ENCODE measurements around the gene FAM193B. TPM values are rescaled to one million over a fixed set of nuclear protein-coding genes. Genes with fewer than 3 reads are reported as not detected.

FAM193B gene
- total and polyA plus RNA-seq, 2 of the 13 experiments (the other 11 are each of a cell fraction or from before 2014, with no cell fraction given) = 21.2 to 40.9 TPM

- TF ChIP-seq, protein P1, sequence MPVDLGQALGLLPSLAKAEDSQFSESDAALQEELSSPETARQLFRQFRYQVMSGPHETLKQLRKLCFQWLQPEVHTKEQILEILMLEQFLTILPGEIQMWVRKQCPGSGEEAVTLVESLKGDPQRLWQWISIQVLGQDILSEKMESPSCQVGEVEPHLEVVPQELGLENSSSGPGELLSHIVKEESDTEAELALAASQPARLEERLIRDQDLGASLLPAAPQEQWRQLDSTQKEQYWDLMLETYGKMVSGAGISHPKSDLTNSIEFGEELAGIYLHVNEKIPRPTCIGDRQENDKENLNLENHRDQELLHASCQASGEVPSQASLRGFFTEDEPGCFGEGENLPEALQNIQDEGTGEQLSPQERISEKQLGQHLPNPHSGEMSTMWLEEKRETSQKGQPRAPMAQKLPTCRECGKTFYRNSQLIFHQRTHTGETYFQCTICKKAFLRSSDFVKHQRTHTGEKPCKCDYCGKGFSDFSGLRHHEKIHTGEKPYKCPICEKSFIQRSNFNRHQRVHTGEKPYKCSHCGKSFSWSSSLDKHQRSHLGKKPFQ (CRISPR knock-in tag; IDR thresholded peaks at IDR 0.05; ENCODE audit: insufficient replicate concordance) = no peak
- TF ChIP-seq ZMYM4 (CRISPR knock-in tag; IDR thresholded peaks at IDR 0.05) (0 out of 2 replicates have a peak, but pooled peaks have one; percentile 16), NCOR1 (IDR thresholded peaks at IDR 0.05; ENCODE audit: borderline replicate concordance, low read length) (no peak), ZNF24 (IDR thresholded peaks at IDR 0.05) (no peak), CCAR2 (optimal IDR thresholded peaks at IDR 0.05; ENCODE audit: low read depth, low read length) (no peak), GLI4 (CRISPR knock-in tag; IDR thresholded peaks at IDR 0.05; ENCODE audit: borderline replicate concordance) (no peak), HNRNPK (IDR thresholded peaks at IDR 0.05; ENCODE audit: low read depth, low read length, poor library complexity, severe bottlenecking) (no peak), KMT2B (CRISPR knock-in tag; IDR thresholded peaks at IDR 0.05) (peak; percentile 60; the same call in 1 of the 2 replicates), ZNF777 (CRISPR knock-in tag; IDR thresholded peaks at IDR 0.05) (peak; percentile 62), MIER3 (CRISPR knock-in tag; IDR thresholded peaks at IDR 0.05; ENCODE audit: borderline replicate concordance) (no peak; the same call in 1 of the 2 replicates), SNRNP70 (IDR thresholded peaks at IDR 0.05; ENCODE audit: low read depth, low read length) (no peak), ZKSCAN8 (CRISPR knock-in tag; IDR thresholded peaks at IDR 0.05; ENCODE audit: borderline replicate concordance) (no peak), SMARCC2 (IDR thresholded peaks at IDR 0.05) (no peak), RELA (CRISPR knock-in tag; IDR thresholded peaks at IDR 0.05) (no peak), NONO (IDR thresholded peaks at IDR 0.05) (no peak), NONO (CRISPR knock-in tag; conservative IDR thresholded peaks at IDR 0.05) (peak; percentile 50; the same call in 1 of the 2 replicates), ZUFSP (CRISPR knock-in tag; IDR thresholded peaks at IDR 0.05; ENCODE audit: borderline replicate concordance) (no peak), WIZ (CRISPR knock-in tag; IDR thresholded peaks at IDR 0.05) (no peak), ZNF749 (CRISPR knock-in tag; IDR thresholded peaks at IDR 0.05; ENCODE audit: borderline replicate concordance) (no peak), MXD4 (CRISPR knock-in tag; IDR thresholded peaks at IDR 0.05) (no peak)
- TF ChIP-seq, protein P2, sequence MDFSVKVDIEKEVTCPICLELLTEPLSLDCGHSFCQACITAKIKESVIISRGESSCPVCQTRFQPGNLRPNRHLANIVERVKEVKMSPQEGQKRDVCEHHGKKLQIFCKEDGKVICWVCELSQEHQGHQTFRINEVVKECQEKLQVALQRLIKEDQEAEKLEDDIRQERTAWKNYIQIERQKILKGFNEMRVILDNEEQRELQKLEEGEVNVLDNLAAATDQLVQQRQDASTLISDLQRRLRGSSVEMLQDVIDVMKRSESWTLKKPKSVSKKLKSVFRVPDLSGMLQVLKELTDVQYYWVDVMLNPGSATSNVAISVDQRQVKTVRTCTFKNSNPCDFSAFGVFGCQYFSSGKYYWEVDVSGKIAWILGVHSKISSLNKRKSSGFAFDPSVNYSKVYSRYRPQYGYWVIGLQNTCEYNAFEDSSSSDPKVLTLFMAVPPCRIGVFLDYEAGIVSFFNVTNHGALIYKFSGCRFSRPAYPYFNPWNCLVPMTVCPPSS (IDR thresholded peaks at IDR 0.05) = no peak
- TF ChIP-seq, protein P3, sequence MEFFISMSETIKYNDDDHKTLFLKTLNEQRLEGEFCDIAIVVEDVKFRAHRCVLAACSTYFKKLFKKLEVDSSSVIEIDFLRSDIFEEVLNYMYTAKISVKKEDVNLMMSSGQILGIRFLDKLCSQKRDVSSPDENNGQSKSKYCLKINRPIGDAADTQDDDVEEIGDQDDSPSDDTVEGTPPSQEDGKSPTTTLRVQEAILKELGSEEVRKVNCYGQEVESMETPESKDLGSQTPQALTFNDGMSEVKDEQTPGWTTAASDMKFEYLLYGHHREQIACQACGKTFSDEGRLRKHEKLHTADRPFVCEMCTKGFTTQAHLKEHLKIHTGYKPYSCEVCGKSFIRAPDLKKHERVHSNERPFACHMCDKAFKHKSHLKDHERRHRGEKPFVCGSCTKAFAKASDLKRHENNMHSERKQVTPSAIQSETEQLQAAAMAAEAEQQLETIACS (CRISPR knock-in tag; IDR thresholded peaks at IDR 0.05) = no peak
- TF ChIP-seq, protein P4, sequence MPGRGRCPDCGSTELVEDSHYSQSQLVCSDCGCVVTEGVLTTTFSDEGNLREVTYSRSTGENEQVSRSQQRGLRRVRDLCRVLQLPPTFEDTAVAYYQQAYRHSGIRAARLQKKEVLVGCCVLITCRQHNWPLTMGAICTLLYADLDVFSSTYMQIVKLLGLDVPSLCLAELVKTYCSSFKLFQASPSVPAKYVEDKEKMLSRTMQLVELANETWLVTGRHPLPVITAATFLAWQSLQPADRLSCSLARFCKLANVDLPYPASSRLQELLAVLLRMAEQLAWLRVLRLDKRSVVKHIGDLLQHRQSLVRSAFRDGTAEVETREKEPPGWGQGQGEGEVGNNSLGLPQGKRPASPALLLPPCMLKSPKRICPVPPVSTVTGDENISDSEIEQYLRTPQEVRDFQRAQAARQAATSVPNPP (CRISPR knock-in tag; IDR thresholded peaks at IDR 0.05) = no peak
Observed at GRCh38 chr5:177554474-177555111, at the start of gene FAM193B (continued).
